ENCODE results near the gene SARM1. TPM values are rescaled to one million over a fixed set of nuclear protein-coding genes. Genes with fewer than 3 reads are reported as not detected.

The SARM1 gene
- total and polyA plus RNA-seq, 2 donors (not counting 3 experiments of a cell fraction or from before 2014, with no cell fraction given): 5.6 to 7.0 TPM

DNA sequence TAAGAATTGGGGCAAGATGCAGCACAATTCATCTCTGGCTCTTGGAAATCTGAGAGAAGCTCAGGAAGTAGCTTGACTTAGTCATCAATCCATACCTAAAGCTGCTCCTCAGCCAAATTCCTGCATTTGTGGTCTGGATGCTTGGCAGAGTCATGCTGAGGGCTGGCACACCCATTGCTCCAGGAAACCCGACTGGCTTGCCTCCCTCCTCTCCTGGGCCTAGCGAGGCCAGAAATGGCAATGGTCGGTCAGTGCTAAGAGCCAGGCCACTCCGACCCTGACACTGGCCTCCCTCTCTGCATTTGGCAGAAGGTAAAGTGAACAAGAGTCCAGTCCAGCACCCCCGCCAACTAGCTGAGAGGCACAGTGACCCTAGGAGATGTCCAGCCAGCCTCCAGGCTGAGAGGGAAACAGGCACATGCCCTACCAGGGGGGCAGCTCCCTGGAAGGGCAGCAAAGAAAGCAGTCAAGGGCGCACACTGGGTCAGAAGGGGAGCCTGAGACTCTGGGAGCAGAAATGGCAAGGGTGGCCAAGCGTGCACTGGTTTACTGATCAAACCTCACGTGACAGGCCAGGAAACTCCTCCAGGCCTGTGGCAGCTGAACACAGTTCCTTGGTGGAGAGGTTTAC is 24.1 kb upstream of the SARM1 start:
- intact Hi-C loops (cut with micrococcal nuclease): loop anchor here (1.0 to 2.0 kb wide), 6 partner anchors 9 to 542 kb away; partner anchors contain the start of genes LYRM9 and TMEM97
- no peaks in the 10 kb centered on the region for H4K20me1 ChIP-seq (replicated peaks; ENCODE audit: control insufficient read depth, extremely low read depth, insufficient read depth, low read length)
- no peak overlapping the region for H3K4me3 ChIP-seq (replicated peaks in 1 of 3; ENCODE audit: insufficient read depth in 1 of 3, low read depth in 1 of 3, low read length in 3 of 3)
- H3K27ac ChIP-seq (ENCODE audit: insufficient read depth, low read depth, low read length): peak overlapping the region; percentile 88
- FAIRE-seq (peak; percentile 97), DNase-seq (ENCODE audit: low read depth, low spot score) (no peak)
- peaks cover 32% of the 10 kb centered on the region for H3K4me1 ChIP-seq (ENCODE audit: control insufficient read depth, extremely low read depth, insufficient read depth, low read length)
- H3K27me3 ChIP-seq (ENCODE audit: control insufficient read depth in 2 of 2, insufficient read depth in 2 of 2, low read length in 2 of 2): no peaks in the 10 kb centered on the region
- no peaks in the 10 kb centered on the region for H3K9me3 ChIP-seq (replicated peaks; ENCODE audit: control insufficient read depth, insufficient read depth, low read length)
- H3K9me1 ChIP-seq (replicated peaks; ENCODE audit: control insufficient read depth, extremely low read depth, insufficient read depth, low read length): no peaks in the 10 kb centered on the region
- H3K79me2 ChIP-seq (ENCODE audit: control insufficient read depth, insufficient read depth, low read length): no peaks in the 10 kb centered on the region
- dilution Hi-C loops (cut with MboI; ENCODE audit: extremely low pct_ligation_motif_present, low sequenced_read_pairs): no loop called here
- no peak for TF ChIP-seq GATA2 (IDR thresholded peaks at IDR 0.05; ENCODE audit: insufficient read depth, insufficient read length, low read depth, low read length)
- TF ChIP-seq CTCF (IDR thresholded peaks at IDR 0.05; ENCODE audit: extremely low read depth in 1 of 2, insufficient read depth in 1 of 2, low read depth in 1 of 2, low read length in 2 of 2): no peak
- peak; percentile 35 for TF ChIP-seq JUN (IDR thresholded peaks at IDR 0.05; ENCODE audit: borderline replicate concordance, insufficient read depth, insufficient read length, low read depth)
- TF ChIP-seq POLR2A (IDR thresholded peaks at IDR 0.05; ENCODE audit: low read depth, low read length): peak; percentile 53
- peak; percentile 51 for TF ChIP-seq FOS (IDR thresholded peaks at IDR 0.05; ENCODE audit: borderline replicate concordance, insufficient read depth, low read length)
- peaks cover 22 to 38% of the 10 kb centered on the region in 2 experiments for H3K36me3 ChIP-seq (ENCODE audit: control insufficient read depth in 2 of 2, extremely low read depth in 1 of 2, insufficient read depth in 2 of 2, low read length in 2 of 2)
- H2AFZ ChIP-seq (ENCODE audit: low read depth, low read length): no peak overlapping the region
- ChIA-PET CTCF (interaction anchor here (0.9 to 3.9 kb wide), 11 partner anchors 9 to 587 kb away, joined by 3 to 31 read pairs (median 9); partner anchors contain the start of genes IFT20, LYRM9, POLDIP2 and TNFAIP1), POLR2A (interaction anchor here (1.3 to 3.3 kb wide), 3 partner anchors 10 to 23 kb away, joined by 4 to 34 read pairs (median 13); partner anchors contain the start of genes IFT20, POLDIP2, SARM1 and TNFAIP1)
- H3K4me2 ChIP-seq (ENCODE audit: insufficient read depth, low read length): peak overlapping the region; percentile 39
- BruUV-seq (replicated peaks): TSS peak; percentile 29
- peak overlapping the region; percentile 60 for H3K9ac ChIP-seq (replicated peaks; ENCODE audit: extremely low read depth, insufficient read depth, low read length)
